Panc1 (cell line): ENCODE measurements around the gene SYDE2. TPM values are rescaled to one million over a fixed set of nuclear protein-coding genes. Genes with fewer than 3 reads are reported as not detected.

Experiments
- ATAC-seq: fragments of 200-7000 bp; cut with Tn5 transposase; 2 replicates; pipeline ENCODE4 v1.9.1; 2020; ENCODE audit warnings: mild to moderate bottlenecking, moderate library complexity
- BruUV-seq: library from RNA; stranded (reverse); fragments of 400-500 nt; replicated peaks from 2 replicates; lab custom pipeline; 2021; lab: Mats Ljungman, UMichigan
- CTCF ChIA-PET: fragments of 300-600 bp; sonication (Branson Sonifier 250); formaldehyde crosslinking; loops from one replicate; lab custom pipeline; 2022; ENCODE audit warnings: antibody characterized with exemption; lab: Charles Lee
- POLR2A ChIA-PET: fragments of 300-600 bp; sonication (Branson Sonifier 250); formaldehyde crosslinking; loops from one replicate; lab custom pipeline; 2022; ENCODE audit warnings: antibody characterized with exemption; lab: Charles Lee
- DNase-seq: peaks from one replicate; pipeline ENCODE4 v3.0.0-alpha.2; 2010; ENCODE audit warnings: low read depth, low spot score
- H3K27ac ChIP-seq: 2 replicates; pipeline ENCODE4 v1.5.1; 2011; ENCODE audit warnings: mild to moderate bottlenecking, low read length, inconsistent platforms
- H3K27me3 ChIP-seq: fragments of 200-500 bp; sonication (Bioruptor generic); 2 replicates; pipeline ENCODE4 v1.6.0; 2014; ENCODE audit warnings: low read length, inconsistent platforms; ENCODE audit not compliant: control insufficient read depth, insufficient read depth
- H3K36me3 ChIP-seq: fragments of 200-500 bp; sonication (Bioruptor generic); 2 replicates; pipeline ENCODE4 v1.5.1; 2014; ENCODE audit warnings: inconsistent platforms, mild to moderate bottlenecking, low read length, moderate library complexity; ENCODE audit not compliant: control insufficient read depth, insufficient read depth
- H3K4me1 ChIP-seq: 2 replicates; pipeline ENCODE4 v1.5.1; 2011; ENCODE audit warnings: inconsistent platforms, mild to moderate bottlenecking, low read length, moderate library complexity; ENCODE audit not compliant: control insufficient read depth, insufficient read depth
- H3K4me3 ChIP-seq, 2 experiments: 2 replicates each; pipeline ENCODE4 v1.5.1; 2011 to 2012; ENCODE audit warnings: low read depth in 2 of 2, low read length in 2 of 2, mild to moderate bottlenecking in 2 of 2, inconsistent platforms in 1 of 2, moderate library complexity in 1 of 2
- H3K9me3 ChIP-seq: fragments of 200-500 bp; sonication (Bioruptor generic); 2 replicates; pipeline ENCODE4 v1.5.1; 2014; ENCODE audit warnings: low read depth, mild to moderate bottlenecking, inconsistent platforms, low read length, moderate library complexity; ENCODE audit not compliant: control insufficient read depth, insufficient read depth
- CTCF ChIP-seq: fragments of 450-650 bp; IDR thresholded peaks from 2 replicates; pipeline ENCODE4 v1.5.1; 2017; ENCODE audit warnings: mild to moderate bottlenecking
- POLR2AphosphoS5 ChIP-seq: IDR thresholded peaks from 2 replicates; pipeline ENCODE4 v1.6.1; 2012; ENCODE audit warnings: mild to moderate bottlenecking, low read depth, low read length, moderate library complexity
- REST ChIP-seq, 2 experiments: IDR thresholded peaks; 2 replicates each; pipeline ENCODE4 v1.6.1; 2011 to 2012; ENCODE audit warnings: low read depth in 2 of 2, control low read depth in 1 of 2, low read length in 1 of 2, mild to moderate bottlenecking in 1 of 2, moderate library complexity in 1 of 2; ENCODE audit not compliant: insufficient read depth in 1 of 2
- SIN3A ChIP-seq: IDR thresholded peaks from 2 replicates; pipeline ENCODE4 v1.6.1; 2012; ENCODE audit warnings: low read depth, mild to moderate bottlenecking, low read length, moderate library complexity, borderline replicate concordance; ENCODE audit not compliant: insufficient read depth
- TCF7L2 ChIP-seq: IDR thresholded peaks from 2 replicates; pipeline ENCODE4 v1.6.1; 2011; ENCODE audit warnings: mild to moderate bottlenecking, low read depth, low read length, inconsistent platforms
- in situ Hi-C: cut with HindIII; loops from 2 replicates; pipeline ENCODE4 v1.10.0; 2016; ENCODE audit warnings: low sequenced_read_pairs, low pct_unique_long_range_greater_than_20kb
- intact Hi-C: fragments of 100-400 bp; cut with micrococcal nuclease; formaldehyde crosslinking; loops from one replicate; pipeline ENCODE4 v1.10.0; 2022; ENCODE audit not compliant: unreplicated experiment
- total RNA-seq: library from RNA; stranded (reverse); gene quantifications from one replicate; pipeline ENCODE4 v1.2.1, GENCODE V29; 2021; ENCODE audit not compliant: unreplicated experiment

The SYDE2 gene
- total RNA-seq, 1 experiment from 2014 or later: 18.2 TPM

GRCh38 chr1:85124091-85124490, 76.7 kb downstream of the SYDE2 start:
- TF ChIP-seq CTCF: no peak
- TF ChIP-seq SIN3A: no peak
- TF ChIP-seq POLR2AphosphoS5: no peak
- no peak for TF ChIP-seq TCF7L2
- TF ChIP-seq REST (IDR thresholded peaks at IDR 0.05; ENCODE audit: insufficient read depth in 1 of 2, low read depth in 2 of 2, low read length in 1 of 2): no peak
- CTCF ChIA-PET: no interaction called here
- Histone ChIP-seq H3K27ac (no peak overlapping the region), H3K4me3 (no peak overlapping the region), H3K36me3 (no peaks in the 10 kb centered on the region), H3K9me3 (no peaks in the 10 kb centered on the region), H3K4me1 (no peaks in the 10 kb centered on the region), H3K27me3 (peaks cover 7% of the 10 kb centered on the region; the same call in 1 of the 2 replicates)
- DNase-seq (no peak), ATAC-seq (no peak)
- intact Hi-C loops: no loop called here
- in situ Hi-C loops: no loop called here
- POLR2A ChIA-PET: no interaction called here
- BruUV-seq: no TSS peak

GRCh38 chr1:85122169-85122568, 78.6 kb downstream of the SYDE2 start:
- H3K9me3 ChIP-seq: no peaks in the 10 kb centered on the region
- POLR2A ChIA-PET: no interaction called here
- no peaks in the 10 kb centered on the region for H3K4me1 ChIP-seq
- DNase-seq (no peak), ATAC-seq (no peak)
- in situ Hi-C loops: no loop called here
- CTCF ChIA-PET: no interaction called here
- H3K27ac ChIP-seq: no peak overlapping the region
- no peak overlapping the region for H3K4me3 ChIP-seq
- intact Hi-C loops: no loop called here
- no peaks in the 10 kb centered on the region for H3K36me3 ChIP-seq
- TF ChIP-seq TCF7L2 (no peak), CTCF (no peak)
- H3K27me3 ChIP-seq: peaks cover 7% of the 10 kb centered on the region; the same call in 1 of the 2 replicates
- no TSS peak for BruUV-seq

GRCh38 chr1:85121744-85122143, 79.1 kb downstream of the SYDE2 start:
- Histone ChIP-seq H3K36me3 (no peaks in the 10 kb centered on the region), H3K4me1 (no peaks in the 10 kb centered on the region), H3K27me3 (peaks cover 6% of the 10 kb centered on the region; the same call in 1 of the 2 replicates), H3K9me3 (no peaks in the 10 kb centered on the region), H3K27ac (no peak overlapping the region), H3K4me3 (no peak overlapping the region)
- TF ChIP-seq SIN3A: no peak
- TF ChIP-seq TCF7L2: no peak
- TF ChIP-seq POLR2AphosphoS5: no peak
- no peak for TF ChIP-seq CTCF
- no peak for TF ChIP-seq REST (IDR thresholded peaks at IDR 0.05; ENCODE audit: insufficient read depth in 1 of 2, low read depth in 2 of 2, low read length in 1 of 2)
- ChIA-PET POLR2A (no interaction called here), CTCF (no interaction called here)
- ATAC-seq: no peak
- intact Hi-C loops: no loop called here
- no peak for DNase-seq
- in situ Hi-C loops: no loop called here
- no TSS peak for BruUV-seq
